Measurements from ENCODE around the gene SHOX.
"Not testable (repeated sequence)": the region's sequence is repeated elsewhere in the genome, so short reads cannot be mapped to it uniquely, and the experiment has no call there.

The SHOX gene

DNA sequence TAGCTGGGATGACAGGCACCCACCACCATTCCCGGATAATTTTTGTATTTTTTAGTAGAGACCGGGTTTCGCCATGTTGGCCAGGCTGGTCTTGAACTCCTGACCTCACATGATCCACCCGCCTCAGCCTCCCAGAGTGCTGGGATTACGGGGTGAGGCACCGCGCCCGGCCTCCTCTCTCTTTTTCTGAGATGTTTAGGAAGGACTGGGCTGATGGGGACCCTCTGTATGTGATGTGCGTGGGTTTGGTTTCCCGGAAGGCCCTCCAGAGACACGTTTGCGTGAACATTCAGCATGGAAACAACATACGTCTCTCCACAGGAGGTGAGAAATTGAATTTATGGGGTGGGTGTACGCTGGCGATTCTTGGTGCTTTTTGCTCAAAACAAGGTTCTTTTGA lies 18.6 kb downstream of the SHOX start:
- DNase-seq (ENCODE audit: low read depth) = no peak
- no peak overlapping the region for H3K4me3 ChIP-seq (ENCODE audit: low read depth, low read length)
- TF ChIP-seq, protein P1, sequence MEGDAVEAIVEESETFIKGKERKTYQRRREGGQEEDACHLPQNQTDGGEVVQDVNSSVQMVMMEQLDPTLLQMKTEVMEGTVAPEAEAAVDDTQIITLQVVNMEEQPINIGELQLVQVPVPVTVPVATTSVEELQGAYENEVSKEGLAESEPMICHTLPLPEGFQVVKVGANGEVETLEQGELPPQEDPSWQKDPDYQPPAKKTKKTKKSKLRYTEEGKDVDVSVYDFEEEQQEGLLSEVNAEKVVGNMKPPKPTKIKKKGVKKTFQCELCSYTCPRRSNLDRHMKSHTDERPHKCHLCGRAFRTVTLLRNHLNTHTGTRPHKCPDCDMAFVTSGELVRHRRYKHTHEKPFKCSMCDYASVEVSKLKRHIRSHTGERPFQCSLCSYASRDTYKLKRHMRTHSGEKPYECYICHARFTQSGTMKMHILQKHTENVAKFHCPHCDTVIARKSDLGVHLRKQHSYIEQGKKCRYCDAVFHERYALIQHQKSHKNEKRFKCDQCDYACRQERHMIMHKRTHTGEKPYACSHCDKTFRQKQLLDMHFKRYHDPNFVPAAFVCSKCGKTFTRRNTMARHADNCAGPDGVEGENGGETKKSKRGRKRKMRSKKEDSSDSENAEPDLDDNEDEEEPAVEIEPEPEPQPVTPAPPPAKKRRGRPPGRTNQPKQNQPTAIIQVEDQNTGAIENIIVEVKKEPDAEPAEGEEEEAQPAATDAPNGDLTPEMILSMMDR (IDR thresholded peaks at IDR 0.05; ENCODE audit: control insufficient read depth, extremely low read depth, insufficient read depth) = no peak

DNA sequence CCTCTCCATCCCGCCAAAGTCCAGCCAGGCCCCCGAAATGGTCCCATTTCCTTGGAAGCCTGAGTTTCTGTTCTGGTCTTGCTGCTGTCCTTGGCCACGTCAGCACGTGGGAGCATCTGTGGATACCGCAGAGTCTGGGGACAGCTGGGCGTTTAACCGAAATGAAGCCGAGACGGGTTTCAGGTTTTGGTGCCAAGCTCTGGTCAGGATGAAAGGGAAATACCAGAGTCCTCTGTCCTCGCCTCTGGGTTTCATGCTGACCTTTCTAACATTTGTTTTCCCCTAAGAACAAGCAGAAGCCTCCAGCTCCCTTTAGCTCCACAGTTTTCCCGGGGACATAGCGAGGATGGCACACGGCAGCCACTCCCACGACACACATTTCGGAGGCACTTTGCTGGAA lies 19.7 kb downstream of the SHOX start:
- TF ChIP-seq, protein P1 (IDR thresholded peaks at IDR 0.05; ENCODE audit: control insufficient read depth, extremely low read depth, insufficient read depth) = no peak
- no peak for DNase-seq (ENCODE audit: low read depth)

DNA sequence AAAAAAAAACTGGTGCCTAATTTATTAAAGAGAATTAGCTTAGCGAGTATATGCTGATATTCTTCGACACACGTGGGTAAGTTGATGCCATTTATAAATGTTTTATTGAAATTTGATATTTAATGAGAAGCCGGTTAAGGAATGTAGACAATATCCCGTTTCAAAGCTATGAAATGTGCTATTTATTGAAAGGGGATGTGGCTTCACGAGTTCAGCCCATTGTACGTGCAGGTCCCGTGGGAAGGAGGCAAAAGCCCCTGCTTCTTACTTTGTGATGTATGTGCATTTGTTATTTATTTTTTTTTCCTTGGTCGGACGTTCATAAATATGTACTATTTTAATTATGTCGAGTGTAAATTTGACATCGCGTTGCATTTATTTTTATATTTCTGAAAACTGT lies 20.2 kb downstream of the SHOX start:
- TF ChIP-seq, protein P1 (IDR thresholded peaks at IDR 0.05; ENCODE audit: control insufficient read depth, extremely low read depth, insufficient read depth) = no peak
- DNase-seq (ENCODE audit: low read depth) = no peak
- no peak overlapping the region for H3K4me3 ChIP-seq (ENCODE audit: low read depth, low read length)

More for the DNA sequence above, 19.7 kb downstream of the SHOX start:
- H3K4me3 ChIP-seq (ENCODE audit: low read depth, low read length) = no peak overlapping the region

DNA sequence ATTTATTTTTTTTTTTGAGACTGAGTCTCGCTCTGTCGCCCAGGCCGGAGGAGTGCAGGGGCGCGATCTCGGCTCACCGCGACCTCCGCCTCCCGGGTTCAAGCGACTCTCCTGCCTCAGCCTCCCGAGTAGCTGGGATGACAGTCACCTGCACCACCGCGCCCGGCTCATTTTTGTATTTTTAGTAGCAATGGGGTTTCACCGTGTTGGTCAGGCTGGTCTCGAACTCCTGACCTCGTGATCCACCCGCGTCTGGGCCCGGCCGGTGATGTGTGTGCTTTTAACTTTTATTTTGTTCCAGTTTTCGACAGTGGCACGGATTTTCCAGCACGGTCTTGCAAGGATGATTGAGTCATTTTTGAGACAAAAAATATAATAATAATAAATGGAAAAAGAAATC lies 21.3 kb downstream of the SHOX start:
- H3K4me3 ChIP-seq (ENCODE audit: low read depth, low read length); DNase-seq (ENCODE audit: low read depth): not testable (repeated sequence)

DNA sequence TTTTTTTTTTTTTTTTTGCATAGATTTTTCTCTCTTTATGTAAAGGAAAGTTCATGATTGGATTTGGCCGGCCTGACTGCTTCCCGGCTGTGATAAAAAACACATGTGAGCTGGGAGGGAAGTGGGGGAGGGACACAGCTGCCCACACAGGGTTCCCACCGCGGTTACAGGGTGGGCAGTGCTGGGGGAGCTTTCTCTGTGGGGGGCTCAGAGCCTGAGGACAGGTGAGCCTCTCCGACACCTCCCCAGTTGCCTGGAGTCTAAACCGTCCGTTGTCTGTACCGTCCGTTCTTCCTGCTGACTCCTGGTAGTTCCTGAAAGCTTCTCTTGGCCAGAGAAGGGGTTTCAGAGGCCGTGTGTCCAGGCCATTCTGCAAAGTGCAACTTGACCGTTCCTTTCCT lies 21.8 kb downstream of the SHOX start:
- no peak for DNase-seq (ENCODE audit: low read depth)
- H3K4me3 ChIP-seq (ENCODE audit: low read depth, low read length) = no peak overlapping the region
- TF ChIP-seq, protein P1 (IDR thresholded peaks at IDR 0.05; ENCODE audit: control insufficient read depth, extremely low read depth, insufficient read depth) = no peak

DNA sequence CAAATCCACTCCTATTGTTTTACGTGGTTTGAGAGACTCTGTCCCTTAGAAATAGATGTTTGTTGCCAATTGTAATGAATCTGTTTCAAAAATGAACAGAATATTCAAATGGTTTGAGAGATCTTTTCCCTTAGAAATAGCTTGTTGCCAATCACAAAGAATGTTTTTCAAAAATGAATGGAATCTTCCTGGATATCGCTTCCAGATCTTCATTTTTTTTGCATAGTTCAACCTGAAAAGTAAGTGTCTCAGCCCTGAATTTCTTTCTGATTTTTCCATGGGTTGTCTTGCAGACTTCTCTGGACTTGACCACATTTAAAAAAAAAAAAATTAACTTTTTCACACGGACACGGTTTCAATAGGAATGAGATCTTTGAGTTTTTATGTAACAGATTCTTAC lies 22.7 kb downstream of the SHOX start:
- no peak overlapping the region for H3K4me3 ChIP-seq (ENCODE audit: low read depth, low read length)
- DNase-seq (ENCODE audit: low read depth) = no peak
- TF ChIP-seq, protein P1 (IDR thresholded peaks at IDR 0.05; ENCODE audit: control insufficient read depth, extremely low read depth, insufficient read depth) = no peak

DNA sequence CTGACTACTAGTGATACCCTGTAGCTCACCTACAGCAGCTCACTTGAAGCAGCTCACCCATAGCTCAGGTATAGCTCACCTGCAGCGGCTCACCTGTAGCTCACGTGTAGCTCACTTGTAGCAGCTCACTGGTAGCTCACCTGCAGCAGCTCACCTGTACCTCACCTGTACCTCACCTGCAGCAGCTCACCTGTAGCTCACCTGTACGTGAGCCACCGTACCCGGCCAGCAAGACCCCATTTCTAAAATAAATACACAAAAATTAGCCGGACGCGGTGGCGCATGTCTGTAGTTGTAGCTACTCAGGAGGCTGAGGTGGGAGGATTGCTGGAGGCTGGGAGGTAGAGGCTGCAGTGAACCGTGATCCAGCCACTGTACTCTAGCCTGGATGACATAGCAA lies 30.6 kb downstream of the SHOX start:
- no peak overlapping the region for H3K4me3 ChIP-seq (ENCODE audit: low read depth, low read length)
- TF ChIP-seq, protein P1 (IDR thresholded peaks at IDR 0.05; ENCODE audit: control insufficient read depth, extremely low read depth, insufficient read depth) = no peak
- DNase-seq (ENCODE audit: low read depth) = no peak

Data from LNCaP clone FGC (cell line).